NCI-H526 (cell line): Measurements from ENCODE around the gene ECSCR.
A peak's percentile ranks its signal among the peaks of the same experiment; 100 is the strongest.
"Not testable (repeated sequence)": the region's sequence is repeated elsewhere in the genome, so short reads cannot be mapped to it uniquely, and the experiment has no call there.

Experiments
- DNase-seq, 2 experiments: peaks; one replicate each; lab custom pipeline; 2025; lab: John Stamatoyannopoulos, UW

ECSCR gene, protein sequence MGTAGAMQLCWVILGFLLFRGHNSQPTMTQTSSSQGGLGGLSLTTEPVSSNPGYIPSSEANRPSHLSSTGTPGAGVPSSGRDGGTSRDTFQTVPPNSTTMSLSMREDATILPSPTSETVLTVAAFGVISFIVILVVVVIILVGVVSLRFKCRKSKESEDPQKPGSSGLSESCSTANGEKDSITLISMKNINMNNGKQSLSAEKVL

DNA sequence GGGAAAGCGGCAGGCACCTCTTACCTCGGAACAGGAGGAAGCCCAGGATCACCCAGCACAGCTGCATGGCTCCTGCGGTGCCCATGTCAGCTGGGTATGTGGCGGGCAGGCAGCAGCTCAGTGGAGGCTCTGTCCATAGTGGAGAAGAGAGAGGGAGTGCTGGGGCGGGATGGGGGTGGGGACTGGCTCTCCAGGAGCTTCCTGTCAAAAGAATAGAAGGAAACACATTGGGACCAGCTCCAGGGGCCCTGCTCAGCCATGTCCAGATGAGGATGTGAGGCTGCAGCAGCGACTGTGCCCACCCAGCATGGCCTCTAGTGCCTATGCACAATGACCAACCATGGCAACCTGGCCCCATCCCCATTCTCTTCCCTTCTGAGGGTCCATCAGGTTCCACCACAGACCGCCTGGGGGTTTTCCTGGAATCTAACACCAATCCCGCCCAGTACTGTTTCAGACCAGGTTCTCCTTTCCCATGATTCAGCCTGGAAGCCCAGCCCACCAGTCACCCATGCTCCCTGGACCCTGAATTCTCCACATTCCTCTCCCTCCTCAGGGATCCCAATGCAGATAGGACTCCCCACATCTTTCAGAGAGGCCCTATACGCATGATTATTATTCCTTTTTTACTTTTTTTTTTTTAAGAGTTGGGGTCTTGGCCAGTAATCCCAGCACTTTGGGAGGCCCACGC lies at the start of gene ECSCR:
ECSCR (minus strand) TSS at position 158 of the 691 bp plus-strand sequence; CDS start at position 85, 73 bp downstream.
- DNase-seq = no peak

DNA sequence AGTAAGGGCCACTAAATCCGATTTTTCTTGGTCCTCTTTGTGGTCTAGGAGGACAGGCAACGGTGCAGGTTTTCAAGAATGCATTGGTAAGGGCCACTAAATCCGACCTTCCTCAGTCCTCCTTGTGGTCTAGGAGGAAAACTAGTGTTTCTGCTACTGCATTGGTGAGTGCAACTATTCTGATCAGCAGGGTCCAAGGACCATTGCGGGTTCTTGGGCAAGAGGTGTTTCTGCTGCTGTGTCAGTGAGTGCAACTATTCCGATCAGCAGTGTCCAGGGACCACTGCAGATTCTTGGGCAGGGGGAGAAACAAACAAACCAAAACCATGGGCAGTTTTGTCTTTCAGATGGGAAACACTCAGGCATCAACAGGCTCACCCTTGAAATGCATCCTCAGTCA lies 42.2 kb upstream of the ECSCR start:
- DNase-seq = not testable (repeated sequence)

DNA sequence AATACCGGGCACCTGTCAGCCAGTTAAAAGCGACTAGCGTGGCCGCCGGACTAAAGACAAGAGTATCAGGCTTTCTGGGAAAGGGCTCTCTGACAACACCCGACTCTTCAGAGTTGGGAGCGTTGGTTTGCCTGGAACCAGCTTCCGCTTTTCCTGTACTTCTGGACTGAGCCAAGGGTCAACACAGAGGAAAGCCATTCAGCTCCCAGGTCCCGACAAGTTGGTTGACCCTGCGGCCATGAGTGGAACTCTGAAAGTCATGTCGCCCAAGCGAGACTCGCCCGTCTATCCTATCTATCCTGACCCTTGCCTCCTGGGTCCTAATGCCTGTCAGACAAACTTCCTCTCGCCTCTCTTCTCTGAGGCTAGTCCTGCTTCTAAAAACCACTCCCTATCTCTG lies 41.3 kb upstream of the ECSCR start:
- DNase-seq = not testable (repeated sequence)

DNA sequence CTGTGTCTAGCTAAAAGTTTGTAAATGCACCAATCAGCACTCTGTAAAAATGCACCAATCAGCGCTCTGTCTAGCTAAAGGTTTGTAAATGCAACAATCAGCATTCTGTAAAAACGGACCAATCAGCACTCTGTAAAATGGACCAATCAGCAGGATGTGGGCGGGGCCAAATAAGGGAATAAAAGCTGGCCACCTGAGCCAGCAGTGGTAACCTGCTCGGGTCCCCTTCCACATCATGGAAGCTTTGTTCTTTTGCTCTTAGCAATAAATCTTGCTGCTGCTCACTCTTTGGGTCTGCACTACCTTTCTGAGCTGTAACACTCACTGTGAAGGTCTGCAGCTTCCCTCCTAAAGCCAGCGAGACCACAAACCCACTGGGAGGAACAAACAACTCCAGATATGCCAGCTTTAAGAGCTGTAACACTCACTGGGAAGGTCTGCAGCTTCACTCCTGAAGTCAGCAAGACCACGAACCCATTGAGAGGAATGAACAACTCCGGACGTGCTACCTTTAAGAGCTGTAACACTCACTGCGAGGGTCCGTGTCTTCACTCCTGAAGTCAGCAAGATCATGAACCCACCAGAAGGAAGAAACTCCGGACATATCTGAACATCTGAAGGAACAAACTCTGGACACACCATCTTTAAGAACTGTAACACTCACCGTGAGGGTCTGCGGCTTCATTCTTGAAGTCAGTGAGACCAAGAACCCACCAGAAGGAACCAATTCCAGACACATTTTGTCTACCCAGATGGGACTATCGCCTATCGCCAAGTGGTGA lies 40.7 kb upstream of the ECSCR start:
- DNase-seq = not testable (repeated sequence)

DNA sequence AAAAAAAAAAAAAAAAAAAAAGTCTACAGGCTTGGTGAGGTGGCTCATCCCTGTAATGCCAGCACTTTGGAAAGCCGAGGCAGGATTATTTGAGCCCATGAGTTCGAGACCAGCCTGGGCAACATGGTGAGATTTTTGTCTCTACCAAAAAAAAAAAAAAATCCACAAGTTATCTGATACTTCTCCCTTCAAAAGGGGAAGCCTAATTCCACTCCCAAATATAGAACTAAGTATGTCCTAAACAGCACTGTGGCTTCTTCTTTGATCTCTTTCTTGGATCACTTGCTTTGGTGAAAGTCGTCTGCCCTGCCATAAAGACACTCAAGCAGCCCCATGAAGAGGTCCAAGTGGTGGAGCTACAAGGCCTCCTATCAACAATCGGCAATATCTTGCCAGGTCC lies 38.8 kb upstream of the ECSCR start:
- DNase-seq = no peak

DNA sequence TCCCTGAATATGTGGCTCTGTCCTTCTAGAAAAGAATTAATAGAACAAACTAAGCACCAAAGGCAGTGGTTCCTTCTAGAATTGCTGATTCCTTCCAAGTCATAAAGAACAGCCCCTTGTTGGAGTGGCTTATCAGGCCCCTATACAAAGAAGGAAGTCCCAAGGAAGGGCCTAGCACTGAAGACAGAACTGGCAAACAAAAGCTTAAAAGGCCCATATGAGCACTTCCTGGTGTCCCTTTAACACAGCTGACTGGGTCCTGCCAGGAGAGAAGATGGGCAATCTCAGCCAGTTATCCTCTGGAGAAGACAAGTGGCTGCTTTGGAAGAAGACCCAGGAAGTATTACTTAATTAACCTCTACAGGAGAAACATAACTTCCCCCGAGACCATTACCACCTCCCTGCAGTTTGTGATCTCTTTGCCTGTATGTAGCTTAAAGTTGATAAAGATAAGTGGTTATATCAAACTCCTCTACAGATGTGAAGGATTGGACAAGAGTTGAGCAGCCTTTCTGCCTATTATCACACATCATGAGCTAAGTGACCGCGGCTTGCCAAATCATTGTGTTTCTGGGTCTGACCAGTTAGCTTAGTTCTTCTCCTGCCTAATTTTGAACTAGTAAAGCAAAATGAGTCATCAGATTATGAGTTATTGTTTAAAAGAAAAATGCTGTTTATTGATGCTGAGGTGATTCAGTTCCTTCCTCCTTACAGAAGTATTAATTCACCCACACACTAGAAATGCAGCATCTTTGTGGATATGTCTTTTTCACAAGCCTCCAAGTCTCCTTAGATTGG lies 33.3 kb upstream of the ECSCR start:
- no peak for DNase-seq

DNA sequence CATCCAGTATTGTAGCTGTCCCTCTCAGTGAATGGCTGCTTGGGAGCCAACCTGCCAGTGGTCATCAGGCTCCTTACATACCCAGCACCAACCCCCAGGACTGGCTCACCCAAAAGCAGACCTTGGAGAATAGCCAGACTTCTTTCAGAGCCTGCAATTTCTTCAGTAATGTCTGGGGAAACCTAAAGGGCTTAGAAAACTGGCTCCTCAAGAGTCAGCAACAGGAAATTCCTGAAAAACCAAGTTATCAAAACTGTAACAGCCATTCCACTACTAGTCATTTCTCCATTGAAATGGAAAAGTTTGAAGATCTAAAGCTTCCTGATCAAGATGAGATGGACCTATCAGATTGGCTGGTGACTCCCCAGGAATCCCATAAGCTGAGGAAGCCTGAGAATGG lies 32.3 kb upstream of the ECSCR start:
- DNase-seq = no peak

DNA sequence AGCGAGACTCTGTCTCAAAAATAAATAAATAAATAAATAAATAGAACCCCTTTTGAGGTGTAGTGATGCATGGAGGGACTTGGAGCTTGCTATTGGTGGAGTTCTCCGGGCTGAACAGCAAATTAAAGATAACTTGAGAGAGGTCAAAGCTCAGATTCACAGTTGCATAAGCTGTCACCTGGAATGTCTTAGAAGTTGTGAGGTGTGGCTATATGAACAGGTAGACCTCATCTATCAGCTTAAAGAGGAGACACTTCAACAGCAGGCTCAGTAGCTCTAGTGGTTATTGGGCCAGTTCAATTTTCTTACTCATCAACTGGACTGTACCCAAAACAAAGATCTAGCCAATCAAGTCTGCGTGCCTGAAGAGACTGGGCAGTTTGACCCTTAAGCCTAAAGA lies 31.7 kb upstream of the ECSCR start:
- no peak for DNase-seq

DNA sequence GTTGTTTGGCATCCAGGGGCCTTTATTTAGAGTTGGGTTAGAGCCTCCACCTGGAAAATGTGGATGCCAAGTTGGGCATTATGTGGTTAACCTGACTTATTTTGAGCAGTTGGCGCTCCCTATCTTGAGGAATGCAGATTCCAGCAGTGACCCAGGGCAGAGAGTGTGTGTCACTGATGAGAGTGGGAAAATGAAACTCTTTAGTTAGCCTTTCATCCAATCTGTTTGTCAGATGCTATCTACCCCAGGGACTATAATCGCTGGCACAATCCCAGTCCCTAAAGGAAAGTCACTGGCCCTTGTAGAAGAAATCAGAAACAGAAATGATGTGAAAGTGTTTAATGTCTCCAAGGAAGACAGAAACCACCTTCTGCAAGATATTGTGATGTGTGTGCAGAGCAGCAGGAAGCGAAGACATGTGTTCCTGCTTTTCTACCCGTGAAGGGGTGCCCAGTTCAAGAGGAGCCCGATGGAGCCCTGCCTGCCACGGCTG lies 30.2 kb upstream of the ECSCR start:
- no peak for DNase-seq

DNA sequence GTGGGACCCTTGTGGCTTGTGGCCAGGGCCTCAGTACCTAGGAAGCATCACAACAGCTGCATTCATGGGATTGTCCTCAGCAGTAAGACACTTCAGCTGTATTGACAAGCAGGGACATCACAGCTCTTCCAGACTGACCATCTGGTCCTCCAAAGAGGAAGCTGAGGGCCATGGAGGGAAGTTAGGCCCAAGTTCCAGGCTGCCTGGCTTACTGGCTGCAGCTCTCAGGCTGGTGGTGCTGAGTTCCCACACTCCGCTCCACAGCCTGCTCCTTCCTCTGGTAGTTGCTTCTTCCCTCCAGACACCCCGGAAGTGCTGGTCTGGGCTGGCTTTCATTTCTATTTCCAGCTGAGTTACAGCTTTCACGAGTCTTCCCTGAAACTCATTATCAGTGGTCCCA lies 25.7 kb upstream of the ECSCR start:
- DNase-seq = no peak

DNA sequence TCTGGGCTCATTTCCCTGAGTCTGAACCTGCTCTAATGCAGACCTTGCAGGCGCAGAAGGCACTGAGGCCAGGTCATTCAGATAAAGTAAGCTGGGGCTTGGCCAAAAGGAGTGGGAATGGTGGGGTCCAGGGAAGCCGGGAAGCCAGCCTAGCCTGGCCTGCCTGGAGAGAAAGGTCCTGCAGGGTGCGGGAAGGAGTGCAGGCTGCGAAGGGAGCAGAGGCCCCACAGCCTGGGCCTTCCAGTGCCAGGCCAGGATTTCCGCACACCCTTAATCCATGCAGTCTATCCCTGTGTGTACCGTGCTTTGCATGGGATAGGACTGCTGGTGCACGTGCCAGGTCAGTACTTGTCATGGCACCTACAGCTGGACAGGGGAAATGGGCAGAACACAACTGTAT lies 23.7 kb upstream of the ECSCR start:
- peak; percentile 2 to 24 for DNase-seq

DNA sequence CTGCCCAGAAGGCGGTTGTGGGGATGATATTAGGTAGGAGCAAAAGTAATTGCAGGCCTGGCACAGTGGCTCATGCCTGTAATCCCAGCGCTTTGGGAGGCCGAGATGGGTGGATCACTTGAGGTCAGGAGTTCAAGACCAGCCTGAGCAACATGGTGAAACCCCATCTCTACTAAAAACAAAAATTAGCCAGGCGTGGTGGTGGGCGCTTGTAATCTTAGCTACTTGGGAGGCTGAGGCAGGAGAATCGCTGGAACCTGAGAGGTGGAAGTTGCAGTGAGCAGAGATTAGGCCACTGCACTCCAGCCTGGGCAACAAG lies 20.3 kb upstream of the ECSCR start:
- not testable (repeated sequence) for DNase-seq

DNA sequence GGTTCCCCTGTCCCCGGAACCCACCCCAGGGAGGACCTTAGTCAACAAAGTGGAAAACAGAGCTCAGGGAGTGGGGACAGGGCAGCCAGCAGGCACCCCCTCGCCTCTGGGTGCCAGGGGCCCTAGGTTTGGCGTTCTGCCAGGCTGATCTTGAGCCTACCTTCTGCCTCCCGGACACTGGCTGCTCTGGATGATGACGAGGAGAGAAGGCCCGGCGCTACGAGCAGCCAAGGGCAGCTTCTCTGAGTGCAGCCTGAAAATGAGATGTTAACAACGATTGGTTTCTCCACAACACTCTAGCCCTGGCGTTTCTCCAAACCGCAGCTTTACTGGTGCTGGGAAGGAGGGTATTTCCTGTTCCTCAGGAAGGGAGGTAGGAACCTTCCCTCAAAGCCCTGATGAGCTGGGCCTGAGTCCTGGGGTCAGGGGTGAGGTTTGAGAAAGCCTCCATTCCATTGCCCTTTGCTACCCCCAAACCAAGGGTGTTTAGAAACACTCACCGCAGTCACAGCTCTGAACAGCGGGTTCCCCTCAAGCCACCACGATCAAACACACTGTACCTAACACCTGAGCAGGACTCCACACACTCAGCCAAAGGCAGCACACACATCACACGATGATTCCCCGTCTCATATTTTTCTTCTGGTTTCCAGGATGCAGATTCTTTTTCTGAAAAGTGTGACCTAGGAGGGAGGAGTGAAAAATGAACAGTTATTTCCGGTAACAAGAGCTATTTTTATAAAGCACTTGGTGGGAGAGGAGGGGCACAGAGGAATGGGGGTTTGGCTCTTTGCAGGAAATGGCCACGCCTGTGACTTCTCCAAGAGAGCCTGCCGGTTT lies 19.7 kb upstream of the ECSCR start, which contains the start of gene STING1:
STING1 (minus strand) TSS at position 709 of the 840 bp plus-strand sequence. CDS start 1,054 bp downstream, outside the sequence.
- DNase-seq = peak; percentile 56 to 73

DNA sequence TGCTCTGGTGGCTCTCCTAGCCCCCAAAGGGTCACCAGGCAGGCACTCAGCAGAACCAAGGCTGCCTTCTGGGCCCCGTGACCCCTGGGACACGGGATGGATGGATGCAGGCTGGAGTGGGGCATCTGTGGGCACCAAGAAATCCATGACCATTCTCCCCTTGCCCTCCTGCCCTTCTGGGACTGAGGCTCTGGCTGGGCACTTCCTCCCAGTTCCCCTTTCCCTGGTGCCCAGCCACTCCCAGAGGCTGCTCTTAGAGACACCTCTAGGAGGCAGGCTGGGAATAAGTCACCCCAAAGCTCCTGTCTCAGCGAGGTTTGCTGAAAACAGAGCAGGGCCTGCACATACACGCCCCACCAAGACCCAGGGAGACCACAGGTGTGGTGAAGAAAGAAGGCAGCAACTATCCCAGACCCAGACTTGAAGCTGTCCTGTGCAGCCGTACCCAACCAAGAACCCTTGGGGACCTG lies 19.1 kb upstream of the ECSCR start:
- DNase-seq = peak; percentile 12 to 37

DNA sequence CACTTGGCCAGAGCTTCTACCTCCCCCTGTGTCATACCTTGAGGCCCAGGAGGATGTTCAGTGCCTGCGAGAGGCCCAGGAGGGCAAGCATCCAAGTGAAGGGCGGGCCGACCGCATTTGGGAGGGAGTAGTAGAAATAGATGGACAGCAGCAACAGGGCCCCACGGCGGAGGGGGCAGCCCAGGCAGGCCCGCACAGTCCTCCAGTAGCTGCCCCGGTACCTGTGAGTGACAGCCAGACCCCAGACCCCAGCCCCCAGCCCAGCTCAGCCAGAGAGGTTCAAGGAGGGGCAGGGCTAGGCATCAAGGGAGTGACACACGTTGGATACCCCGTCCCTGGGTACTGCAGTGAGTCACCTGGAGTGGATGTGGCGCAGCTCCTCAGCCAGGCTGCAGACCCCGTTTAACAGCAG lies 18.6 kb upstream of the ECSCR start:
- DNase-seq = no peak

DNA sequence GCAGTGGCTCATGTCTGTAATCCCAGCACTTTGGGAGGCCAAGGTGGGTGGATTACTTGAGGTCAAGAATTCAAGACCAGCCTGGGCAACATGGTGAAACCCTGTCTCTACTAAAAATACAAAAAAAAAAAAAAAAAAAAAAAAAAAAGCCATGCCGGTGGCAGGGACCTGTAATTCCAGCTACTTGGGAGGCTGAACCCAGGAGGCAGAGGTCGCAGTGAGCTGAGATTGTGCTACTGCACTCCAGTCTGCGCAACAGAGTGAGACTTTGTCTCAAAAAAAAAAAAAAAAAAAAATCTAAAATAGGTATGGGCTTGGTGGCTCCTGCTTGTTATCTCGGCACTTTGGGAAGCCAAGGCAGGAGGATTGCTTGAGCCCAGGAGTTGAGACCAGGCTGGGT lies 17.2 kb upstream of the ECSCR start:
- DNase-seq = not testable (repeated sequence)

DNA sequence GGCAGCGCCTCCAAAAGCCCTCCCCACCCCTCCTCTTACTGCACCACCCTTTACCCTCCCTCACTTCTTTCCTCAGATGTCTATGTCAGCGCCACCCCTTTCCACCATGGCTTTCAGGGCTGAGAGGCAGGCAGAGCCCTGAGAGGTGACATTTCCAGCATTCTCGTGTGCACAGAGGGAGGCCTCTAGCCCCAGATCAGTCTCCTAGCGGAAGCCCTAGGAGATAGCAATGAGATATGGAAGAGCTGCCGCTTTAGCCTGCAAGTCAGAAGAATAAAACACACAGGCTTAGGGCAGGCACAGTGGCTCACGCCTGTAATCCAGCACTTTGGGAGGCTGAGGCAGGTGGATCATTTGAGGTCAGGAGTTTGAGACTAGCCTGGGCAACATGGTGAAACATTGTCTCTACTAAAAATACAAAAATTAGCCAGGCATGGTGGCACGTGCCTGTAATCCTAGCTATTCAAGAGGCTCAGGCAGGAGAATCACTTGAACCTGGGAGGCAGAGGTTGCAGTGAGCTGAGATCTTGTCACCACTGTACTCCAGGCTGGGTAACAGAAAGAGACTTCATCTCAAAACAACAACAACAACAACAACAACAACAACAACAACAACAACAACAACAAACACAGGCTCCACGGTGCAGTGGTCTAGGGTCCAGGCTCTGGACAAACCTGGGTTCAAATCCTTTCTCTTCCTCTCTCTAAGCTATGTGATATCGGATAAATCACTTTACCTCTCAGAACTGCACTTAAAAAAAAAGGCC lies 16.3 kb upstream of the ECSCR start:
- DNase-seq = not testable (repeated sequence)

DNA sequence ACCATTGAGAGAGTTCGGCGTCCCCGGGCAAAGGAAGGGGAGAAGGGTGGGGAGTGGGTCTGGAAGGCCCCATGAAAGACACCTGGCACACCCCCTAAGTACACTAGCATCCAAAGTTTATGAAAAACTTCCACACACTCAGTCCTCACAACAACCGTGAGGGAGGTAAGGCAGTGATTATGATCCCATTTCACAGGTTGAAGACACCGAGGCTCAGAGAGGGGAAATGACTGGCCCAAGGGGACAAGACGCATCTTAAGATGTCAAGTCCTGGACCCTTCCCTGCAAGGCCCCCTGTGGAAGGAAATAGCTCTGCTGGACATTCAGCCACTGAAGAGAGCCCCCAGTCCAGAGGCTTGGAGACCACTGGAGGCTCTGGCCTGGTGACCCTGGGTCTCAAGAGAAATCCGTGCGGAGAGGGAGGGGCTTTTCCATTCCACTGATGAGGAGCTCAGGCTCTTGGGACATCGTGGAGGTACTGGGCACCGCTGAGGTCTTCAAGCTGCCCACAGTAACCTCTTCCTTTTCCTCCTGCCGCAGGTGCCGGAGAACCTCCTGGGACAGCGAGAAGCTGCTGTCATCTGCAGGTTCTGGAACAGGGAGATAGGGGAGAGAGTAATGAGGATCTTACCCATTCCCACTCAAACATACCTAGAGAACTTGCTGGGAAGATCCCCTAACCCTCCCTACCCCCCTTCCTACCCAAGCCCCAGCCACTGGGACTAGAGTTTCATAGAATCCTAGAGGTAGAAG lies 13.5 kb upstream of the ECSCR start:
- DNase-seq = no peak
